H1 (cell line): ENCODE measurements around the gene NT5C. TPM values are rescaled to one million over a fixed set of nuclear protein-coding genes. Genes with fewer than 3 reads are reported as not detected.

ENCODE experiments used
- ATF2 ChIP-seq: IDR thresholded peaks from 2 replicates; pipeline ENCODE4 v1.6.1; 2012; ENCODE audit warnings: low read length, inconsistent platforms
- BRCA1 ChIP-seq: IDR thresholded peaks from 2 replicates; pipeline ENCODE4 v1.6.1; 2012; ENCODE audit warnings: low read depth, low read length, improper control_type of control experiment
- CBX5 ChIP-seq: fragments of 300-800, 300-1000 bp; sonication (generic); IDR thresholded peaks from 2 replicates; pipeline ENCODE4 v1.7.1; 2016; ENCODE audit warnings: antibody characterized with exemption, low read length, low read depth
- CEBPB ChIP-seq: IDR thresholded peaks from 2 replicates; pipeline ENCODE4 v1.6.1; 2012; ENCODE audit warnings: low read depth, low read length
- CHD1 ChIP-seq: IDR thresholded peaks from 2 replicates; pipeline ENCODE4 v1.6.1; 2012; ENCODE audit warnings: low read depth, low read length, improper control_type of control experiment
- CTCF ChIP-seq, 3 experiments: IDR thresholded peaks; 1 replicate in 2 of 3; 2 replicates in 1 of 3; pipeline versions ENCODE4 v1.5.1 to v1.6.1; 2011; ENCODE audit warnings: low read length in 3 of 3, mild to moderate bottlenecking in 3 of 3, inconsistent platforms in 2 of 3, low read depth in 1 of 3, moderate library complexity in 1 of 3; ENCODE audit not compliant: insufficient read depth in 1 of 3; ENCODE audit errors: control extremely low read depth in 1 of 3
- EGR1 ChIP-seq: IDR thresholded peaks from 2 replicates; pipeline ENCODE4 v1.6.1; 2011; ENCODE audit warnings: low read depth, low read length, borderline replicate concordance
- EZH2 ChIP-seq: fragments of 200-600 bp; sonication (generic); IDR thresholded peaks from 2 replicates; pipeline ENCODE4 v1.7.1; 2012; ENCODE audit warnings: low read depth, mild to moderate bottlenecking, moderate library complexity, low read length, inconsistent platforms; ENCODE audit not compliant: severe bottlenecking
- JUN ChIP-seq: IDR thresholded peaks from 2 replicates; pipeline ENCODE4 v1.6.1; 2011; ENCODE audit warnings: low read depth, mild to moderate bottlenecking, improper control_type of control experiment, low read length
- MAFK ChIP-seq: IDR thresholded peaks from 2 replicates; pipeline ENCODE4 v1.6.1; 2012; ENCODE audit warnings: low read depth, mild to moderate bottlenecking, improper control_type of control experiment, low read length
- RAD21 ChIP-seq, 2 experiments: IDR thresholded peaks in 1 of 2; conservative IDR thresholded peaks in 1 of 2; 2 replicates each; pipeline ENCODE4 v1.6.1; 2011; ENCODE audit warnings: low read depth in 2 of 2, low read length in 2 of 2, improper control_type of control experiment in 1 of 2, inconsistent platforms in 1 of 2, mild to moderate bottlenecking in 1 of 2, moderate library complexity in 1 of 2
- SAP30 ChIP-seq: fragments of 300-600 bp; sonication (generic); IDR thresholded peaks from 2 replicates; pipeline ENCODE4 v1.7.1; 2012; ENCODE audit warnings: low read length, moderate library complexity, mild to moderate bottlenecking, inconsistent platforms; ENCODE audit not compliant: insufficient read depth, insufficient replicate concordance
- SIN3A ChIP-seq, 2 experiments: IDR thresholded peaks in 1 of 2; conservative IDR thresholded peaks in 1 of 2; 2 replicates each; pipeline ENCODE4 v1.6.1; 2011 to 2012; ENCODE audit warnings: low read length in 2 of 2, improper control_type of control experiment in 1 of 2, low read depth in 1 of 2, mild to moderate bottlenecking in 1 of 2
- SIRT6 ChIP-seq: IDR thresholded peaks from one replicate; pipeline ENCODE4 v1.7.1; 2012; ENCODE audit warnings: low read length, inconsistent platforms
- SP2 ChIP-seq: IDR thresholded peaks from 2 replicates; pipeline ENCODE4 v1.6.1; 2012; ENCODE audit warnings: mild to moderate bottlenecking, low read length, inconsistent platforms
- SUZ12 ChIP-seq: fragments of 200-600 bp; sonication (generic); IDR thresholded peaks from 2 replicates; pipeline ENCODE4 v1.6.1; 2012; ENCODE audit warnings: mild to moderate bottlenecking, inconsistent platforms, low read length, moderate library complexity, mixed read lengths
- TAF1 ChIP-seq: IDR thresholded peaks from 2 replicates; pipeline ENCODE4 v1.6.1; 2011; ENCODE audit warnings: mild to moderate bottlenecking, low read depth, low read length
- TEAD4 ChIP-seq: IDR thresholded peaks from 2 replicates; pipeline ENCODE4 v1.6.1; 2012; ENCODE audit warnings: low read depth, low read length, inconsistent platforms, mixed read lengths
- YY1 ChIP-seq: IDR thresholded peaks from 2 replicates; pipeline ENCODE4 v1.6.1; 2011; ENCODE audit warnings: low read depth, mild to moderate bottlenecking, low read length
- polyA plus RNA-seq, 7 experiments: library from polyadenylated mRNA; depleted of rRNA in 3 of 7; stranded (reverse) in 5 of 7; unstranded in 2 of 7; fragments of >200 nt in 5 of 7; fragments of 200-250 nt in 2 of 7; gene quantifications; 1 replicate in 5 of 7; 2 replicates in 1 of 7; 4 replicates in 1 of 7; pipeline versions ENCODE4 v1.2.1 to v1.2.3, GENCODE V29; 2011 to 2013; ENCODE audit warnings: missing spikeins in 2 of 7, mixed read lengths in 2 of 7
- total RNA-seq: library from RNA; stranded (reverse); fragmentation: NEBNext Ultra II Directional; extraction: Animal tissue kit (Norgen Biotek cat#: 25700); gene quantifications from 2 replicates; pipeline ENCODE4 v1.2.1, GENCODE V29; 2021

NT5C gene
- total and polyA plus RNA-seq, 2 of the 8 experiments (the other 6 are each of a cell fraction or from before 2014, with no cell fraction given): 52.1 to 66.4 TPM

GRCh38 chr17:75152922-75153779, 21.6 kb upstream of the NT5C start (continued):
- peak; percentile 47; the same call in 1 of the 2 replicates for TF ChIP-seq TAF1
- TF ChIP-seq RAD21 (IDR thresholded peaks at IDR 0.05 in 1 of 2, conservative IDR thresholded peaks at IDR 0.05 in 1 of 2; ENCODE audit: low read depth in 2 of 2, low read length in 2 of 2): no peak
- no peak for TF ChIP-seq BRCA1
- no peak for TF ChIP-seq TEAD4
- no peak for TF ChIP-seq EZH2
- TF ChIP-seq CEBPB: no peak
- no peak for TF ChIP-seq EGR1
- TF ChIP-seq SAP30: peak; percentile 49
- TF ChIP-seq CHD1: no peak
- TF ChIP-seq SIN3A (conservative IDR thresholded peaks at IDR 0.05 in 1 of 2, IDR thresholded peaks at IDR 0.05 in 1 of 2; ENCODE audit: low read depth in 1 of 2, low read length in 2 of 2): peak in 1 of 2 experiments; percentile 73; a peak in 2 of 4 replicates
- TF ChIP-seq ATF2: no peak
- TF ChIP-seq MAFK: no peak
- TF ChIP-seq SUZ12: no peak
- no peak for TF ChIP-seq SIRT6
- TF ChIP-seq JUN: no peak
- no peak for TF ChIP-seq CTCF (IDR thresholded peaks at IDR 0.05; ENCODE audit: control extremely low read depth in 1 of 3, insufficient read depth in 1 of 3, low read depth in 1 of 3, low read length in 3 of 3)
- TF ChIP-seq SP2: no peak
- TF ChIP-seq CBX5: no peak
- peak; percentile 77 for TF ChIP-seq YY1
